Measurements from ENCODE around the gene POLN. TPM values are rescaled to one million over a fixed set of nuclear protein-coding genes. Genes with fewer than 3 reads are reported as not detected.

POLN gene
- total RNA-seq, 2 donors from 2014 or later: 1.3 to 2.8 TPM

DNA sequence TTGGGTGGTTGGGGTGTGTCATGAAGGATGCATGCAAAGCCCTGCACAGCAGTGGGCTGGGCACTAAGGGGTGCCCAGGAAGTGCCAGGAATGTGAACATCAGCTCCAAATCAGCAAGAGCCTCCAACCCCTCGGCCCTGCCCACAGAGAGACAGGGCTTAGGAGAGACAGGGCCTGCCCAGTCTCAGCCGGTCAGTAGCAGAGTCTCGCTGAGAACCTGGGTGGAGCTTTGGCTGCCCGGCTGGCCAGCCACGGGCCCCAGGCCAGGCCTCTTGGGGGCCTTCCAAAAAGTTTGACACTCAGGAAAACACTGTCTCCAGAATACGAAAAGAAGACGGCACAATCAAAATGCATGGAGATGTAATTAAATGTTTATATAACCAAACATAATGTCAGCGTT lies 24.3 kb upstream of the POLN start:
- H3K27me3 ChIP-seq: no peaks in the 10 kb centered on the region
- peaks cover 0 to 55% of the 10 kb centered on the region in 2 donors for H3K4me1 ChIP-seq
- H3K9me3 ChIP-seq: no peaks in the 10 kb centered on the region
- no peak overlapping the region for H3K4me3 ChIP-seq
- TF ChIP-seq, protein P1, sequence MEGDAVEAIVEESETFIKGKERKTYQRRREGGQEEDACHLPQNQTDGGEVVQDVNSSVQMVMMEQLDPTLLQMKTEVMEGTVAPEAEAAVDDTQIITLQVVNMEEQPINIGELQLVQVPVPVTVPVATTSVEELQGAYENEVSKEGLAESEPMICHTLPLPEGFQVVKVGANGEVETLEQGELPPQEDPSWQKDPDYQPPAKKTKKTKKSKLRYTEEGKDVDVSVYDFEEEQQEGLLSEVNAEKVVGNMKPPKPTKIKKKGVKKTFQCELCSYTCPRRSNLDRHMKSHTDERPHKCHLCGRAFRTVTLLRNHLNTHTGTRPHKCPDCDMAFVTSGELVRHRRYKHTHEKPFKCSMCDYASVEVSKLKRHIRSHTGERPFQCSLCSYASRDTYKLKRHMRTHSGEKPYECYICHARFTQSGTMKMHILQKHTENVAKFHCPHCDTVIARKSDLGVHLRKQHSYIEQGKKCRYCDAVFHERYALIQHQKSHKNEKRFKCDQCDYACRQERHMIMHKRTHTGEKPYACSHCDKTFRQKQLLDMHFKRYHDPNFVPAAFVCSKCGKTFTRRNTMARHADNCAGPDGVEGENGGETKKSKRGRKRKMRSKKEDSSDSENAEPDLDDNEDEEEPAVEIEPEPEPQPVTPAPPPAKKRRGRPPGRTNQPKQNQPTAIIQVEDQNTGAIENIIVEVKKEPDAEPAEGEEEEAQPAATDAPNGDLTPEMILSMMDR (IDR thresholded peaks at IDR 0.05): no peak
- no peaks in the 10 kb centered on the region for H3K36me3 ChIP-seq
- peak; percentile 76 for DNase-seq (ENCODE audit: low spot score)
- peak overlapping the region; percentile 44 to 69 for H3K27ac ChIP-seq

DNA sequence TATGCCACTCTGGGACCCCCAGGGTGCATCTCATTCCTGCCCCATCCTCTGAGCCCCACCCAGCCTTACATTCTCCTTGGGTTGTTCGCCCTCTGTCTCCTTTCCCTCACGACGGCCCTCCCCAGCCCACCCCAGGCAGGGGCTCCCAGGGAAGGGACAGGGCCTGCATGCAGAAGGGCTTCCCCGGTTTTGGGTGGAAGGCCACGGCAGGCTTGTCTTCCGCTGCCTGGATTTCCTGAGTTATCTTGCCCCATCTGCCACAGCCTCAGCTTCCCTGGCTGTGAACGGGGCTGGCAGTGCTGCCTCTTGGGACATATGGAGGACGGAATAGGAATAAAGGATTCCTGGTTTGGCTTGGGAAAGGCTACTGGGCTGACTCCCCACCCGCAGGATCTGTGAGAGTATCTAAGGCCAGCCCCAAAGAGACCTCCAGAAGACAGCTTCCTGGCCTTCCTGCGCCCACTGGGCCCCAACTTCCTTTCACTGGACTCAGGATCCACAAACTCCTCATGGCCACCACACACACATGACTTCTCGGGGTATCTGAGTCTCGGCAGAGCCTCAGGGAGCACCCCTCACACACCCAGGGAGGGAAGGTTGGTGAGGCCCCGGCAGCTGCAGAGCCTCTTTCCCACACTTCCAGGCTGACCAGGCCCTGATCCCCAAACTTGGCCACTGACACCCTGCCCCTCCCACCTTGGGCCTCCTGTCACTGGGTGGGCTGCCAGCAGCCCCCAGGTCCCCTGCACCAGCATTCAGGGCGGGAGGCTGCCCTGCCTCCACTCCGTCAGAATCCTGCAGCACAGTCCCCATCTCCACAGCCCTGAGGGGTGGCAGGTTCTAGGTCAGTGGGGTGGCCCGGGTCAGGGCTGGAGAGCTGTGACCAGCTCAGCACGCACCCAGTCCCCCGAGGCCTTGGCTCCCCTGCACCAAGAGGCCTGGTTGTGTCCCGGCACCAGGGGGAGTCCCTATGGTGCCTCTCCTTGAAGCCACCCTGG lies 23.5 kb upstream of the POLN start:
- Histone ChIP-seq H3K9me3 (no peaks in the 10 kb centered on the region), H3K36me3 (no peaks in the 10 kb centered on the region), H3K4me1 (peaks cover 0 to 59% of the 10 kb centered on the region in 2 donors), H3K27me3 (no peaks in the 10 kb centered on the region), H3K4me3 (no peak overlapping the region), H3K27ac (peak overlapping the region; percentile 44 to 69)
- DNase-seq (ENCODE audit: low spot score): no peak
- TF ChIP-seq, protein P1 (IDR thresholded peaks at IDR 0.05): no peak

DNA sequence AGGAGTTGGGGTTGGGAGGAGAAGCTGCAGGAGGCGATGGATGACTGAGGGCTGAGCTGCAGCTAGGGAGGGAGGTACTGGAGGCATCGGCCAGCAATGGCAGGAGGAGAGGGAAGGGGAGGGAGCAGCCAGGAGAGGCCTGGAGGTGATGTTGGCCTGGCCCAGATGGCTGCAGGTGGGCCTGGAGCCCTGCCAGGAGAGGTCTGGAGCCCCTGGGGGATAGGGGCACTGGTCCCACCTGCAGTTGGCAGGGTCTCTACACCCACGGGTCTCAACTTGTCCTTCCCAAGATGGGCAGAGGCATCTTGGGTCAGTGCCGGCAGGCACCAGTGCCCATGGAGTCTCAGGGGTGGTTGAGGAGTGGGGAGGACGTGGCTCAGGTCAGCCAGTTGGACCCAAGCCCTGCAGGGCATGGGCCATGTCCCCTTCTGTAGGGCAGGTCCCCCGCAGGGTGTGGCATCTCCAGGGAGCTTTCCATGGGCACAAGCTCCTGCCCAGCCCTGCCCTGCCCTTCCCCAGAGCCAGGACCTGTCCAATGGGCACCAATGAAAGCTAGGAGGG lies 22.6 kb upstream of the POLN start:
- no peak for DNase-seq (ENCODE audit: low spot score)
- Histone ChIP-seq H3K4me1 (peaks cover 0 to 61% of the 10 kb centered on the region in 2 donors), H3K4me3 (no peak overlapping the region), H3K27ac (no peak overlapping the region), H3K36me3 (no peaks in the 10 kb centered on the region), H3K27me3 (no peaks in the 10 kb centered on the region), H3K9me3 (no peaks in the 10 kb centered on the region)
- TF ChIP-seq, protein P1 (IDR thresholded peaks at IDR 0.05): no peak

DNA sequence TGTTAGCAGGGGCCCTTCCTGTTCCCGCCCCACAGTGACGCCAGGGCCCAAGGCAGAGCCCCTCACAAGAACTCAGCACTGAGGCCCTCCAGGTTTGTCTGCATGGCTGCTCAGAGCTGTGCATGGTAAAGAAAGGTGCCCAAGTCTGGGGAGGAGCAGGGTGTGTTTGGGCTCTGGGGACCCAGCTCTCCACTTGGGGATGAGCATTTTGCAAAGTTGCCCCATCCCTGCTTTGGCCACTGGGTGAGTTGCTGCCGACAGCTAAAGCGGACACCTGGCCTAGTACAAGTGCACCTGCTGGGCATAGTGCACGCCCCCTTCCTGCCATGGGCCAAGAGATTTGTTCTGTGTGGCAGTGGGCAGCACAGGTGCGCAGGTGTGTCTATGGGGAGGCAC lies 22.0 kb upstream of the POLN start:
- Histone ChIP-seq H3K9me3 (no peaks in the 10 kb centered on the region), H3K36me3 (no peaks in the 10 kb centered on the region), H3K4me1 (peaks cover 0 to 62% of the 10 kb centered on the region in 2 donors), H3K4me3 (no peak overlapping the region), H3K27ac (no peak overlapping the region), H3K27me3 (no peaks in the 10 kb centered on the region)
- no peak for DNase-seq (ENCODE audit: low spot score)
- TF ChIP-seq, protein P1 (IDR thresholded peaks at IDR 0.05): no peak

DNA sequence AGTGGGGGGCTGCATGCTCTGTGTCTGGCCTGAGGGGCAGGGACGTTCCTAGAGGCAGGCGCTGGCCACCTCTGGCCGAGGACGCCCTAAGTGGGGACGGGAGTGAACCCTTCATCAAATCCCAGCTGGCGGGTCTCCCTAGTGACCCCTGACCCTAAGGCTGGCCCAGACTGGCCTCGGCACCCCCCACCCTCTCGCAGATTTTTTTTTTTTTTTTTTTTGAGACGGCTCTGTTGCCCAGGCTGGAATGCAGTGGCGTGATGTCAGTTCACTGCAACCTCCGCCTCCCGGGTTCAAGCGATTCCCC lies 21.0 kb upstream of the POLN start:
- peaks cover 0 to 66% of the 10 kb centered on the region in 2 donors for H3K4me1 ChIP-seq

More for the DNA sequence above, 21.0 kb upstream of the POLN start:
- DNase-seq (ENCODE audit: low spot score): no peak
- H3K27me3 ChIP-seq: no peaks in the 10 kb centered on the region
- peak overlapping the region; percentile 57 to 68 for H3K4me3 ChIP-seq
- H3K27ac ChIP-seq: peak overlapping the region; percentile 95 to 98
- no peaks in the 10 kb centered on the region for H3K9me3 ChIP-seq
- H3K36me3 ChIP-seq: no peaks in the 10 kb centered on the region
- TF ChIP-seq, protein P1 (IDR thresholded peaks at IDR 0.05): no peak
